ENCODE results near the gene LRRC34.

The LRRC34 gene

DNA sequence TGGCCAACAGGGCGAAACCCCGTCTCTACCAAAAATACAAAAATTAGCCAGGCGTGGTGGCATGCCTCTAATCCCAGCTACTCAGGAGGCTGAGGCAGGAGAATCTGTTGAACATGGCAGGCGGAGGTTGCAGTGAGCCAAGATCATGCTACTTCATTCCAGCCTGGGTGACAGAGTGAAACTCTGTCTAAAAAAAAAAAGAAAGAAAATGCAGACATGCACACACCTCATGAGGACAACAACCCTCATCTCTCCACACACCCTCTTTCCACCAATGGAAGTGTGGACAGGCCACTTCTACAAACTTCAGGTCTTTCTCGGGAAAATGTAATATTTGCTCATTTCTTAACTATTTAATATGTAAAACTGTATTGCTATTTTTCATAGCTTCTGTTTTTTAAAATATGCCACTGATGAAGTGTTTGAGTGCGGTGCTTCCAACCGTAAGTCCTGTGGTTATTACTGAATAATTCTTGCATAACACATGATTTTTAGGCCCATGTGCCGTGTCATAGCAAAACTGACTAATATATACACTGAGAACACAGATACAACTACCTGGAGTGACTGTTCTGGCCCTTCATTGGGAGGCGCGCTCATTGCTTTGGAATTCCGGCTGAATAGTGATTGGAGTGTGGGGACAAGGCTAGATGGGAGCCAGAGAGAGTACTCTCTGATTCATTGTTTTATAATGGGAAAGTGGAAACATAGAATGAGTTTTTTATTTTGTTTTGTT, 33.9 kb upstream of the LRRC34 start:
- H3K27ac ChIP-seq, result no peak overlapping the region
- TF ChIP-seq CTCF (conservative IDR thresholded peaks at IDR 0.05), result no peak

- TF ChIP-seq CTCF (conservative IDR thresholded peaks at IDR 0.05), result no peak
- no peak overlapping the region for H3K27ac ChIP-seq
Measured at GRCh38 chr3:169842960-169843359, 30.3 kb upstream of the LRRC34 start.

DNA sequence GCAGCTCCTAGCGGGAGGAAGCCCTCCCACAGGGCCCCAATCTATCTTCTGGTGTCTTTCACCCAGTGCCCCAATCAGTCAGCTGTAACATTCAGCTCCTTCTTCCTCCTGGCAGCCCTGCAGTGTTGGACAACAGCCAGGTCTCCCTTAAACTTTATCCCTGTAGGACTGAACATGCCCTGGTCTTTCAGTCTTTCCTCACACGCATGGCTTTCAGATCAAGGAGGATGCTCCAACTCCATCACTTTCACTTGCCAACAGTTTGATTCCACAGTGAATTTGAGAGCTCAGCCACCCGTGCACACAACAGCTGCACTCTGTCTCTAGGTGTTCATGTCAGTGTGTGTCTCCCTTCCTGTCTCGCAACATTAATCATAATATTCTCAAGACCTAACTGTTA, 28.5 kb upstream of the LRRC34 start:
- no peak overlapping the region for H3K27ac ChIP-seq
- no peak for TF ChIP-seq CTCF (conservative IDR thresholded peaks at IDR 0.05)

GRCh38 chr3:169838511-169839030, 25.9 kb upstream of the LRRC34 start:
- TF ChIP-seq CTCF (conservative IDR thresholded peaks at IDR 0.05), result no peak
- H3K27ac ChIP-seq, result no peak overlapping the region

GRCh38 chr3:169836942-169837275, 24.2 kb upstream of the LRRC34 start:
- TF ChIP-seq CTCF (conservative IDR thresholded peaks at IDR 0.05), result no peak
- H3K27ac ChIP-seq, result no peak overlapping the region

GRCh38 chr3:169836078-169836941, 23.6 kb upstream of the LRRC34 start:
- no peak overlapping the region for H3K27ac ChIP-seq
- no peak for TF ChIP-seq CTCF (conservative IDR thresholded peaks at IDR 0.05)

DNA sequence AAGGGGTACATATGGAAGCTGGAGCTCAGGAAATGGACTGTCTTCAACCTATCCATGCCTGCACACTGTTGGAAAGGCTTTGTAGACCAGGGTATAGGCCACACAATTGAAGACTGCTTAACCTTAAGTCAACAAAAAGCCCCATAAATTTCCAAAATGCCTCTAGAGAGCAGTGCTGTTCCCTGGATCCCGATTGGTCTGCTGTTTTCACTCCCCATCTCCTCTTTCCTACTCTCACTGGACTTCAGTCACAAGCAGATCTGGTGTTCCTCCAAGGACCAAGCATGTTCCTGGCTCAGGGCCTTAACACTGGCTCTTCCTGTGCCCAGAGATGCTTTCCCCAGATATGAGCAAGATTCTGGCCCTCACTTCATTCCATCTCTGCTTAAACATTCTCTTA, 22.8 kb upstream of the LRRC34 start:
- H3K27ac ChIP-seq, result no peak overlapping the region
- no peak for TF ChIP-seq CTCF (conservative IDR thresholded peaks at IDR 0.05)

Measured in VCaP (cell line).